ENCODE results near the gene KCNJ1. TPM values are rescaled to one million over a fixed set of nuclear protein-coding genes. Genes with fewer than 3 reads are reported as not detected.
A peak's percentile ranks its signal among the peaks of the same experiment; 100 is the strongest.

The KCNJ1 gene
- total RNA-seq, 1 donor from 2014 or later, result not detected

GRCh38 chr11:128900468-128900867, 33.4 kb upstream of the KCNJ1 start:
- Histone ChIP-seq H3K4me3 (no peak overlapping the region), H3K27ac (no peak overlapping the region), H3K36me3 (no peaks in the 10 kb centered on the region), H3K9me3 (no peaks in the 10 kb centered on the region), H3K27me3 (no peaks in the 10 kb centered on the region), H3K4me1 (peaks cover 0 to 8% of the 10 kb centered on the region in 2 donors)
- DNase-seq (ENCODE audit: low spot score in 2 of 2), result no peak
- intact Hi-C loops (cut with DNase I), result loop anchor here (10.0 kb wide), 1 partner anchor 374 kb away; no protein-coding TSS in a partner anchor
- no peak for TF ChIP-seq CTCF (IDR thresholded peaks at IDR 0.05)

DNA sequence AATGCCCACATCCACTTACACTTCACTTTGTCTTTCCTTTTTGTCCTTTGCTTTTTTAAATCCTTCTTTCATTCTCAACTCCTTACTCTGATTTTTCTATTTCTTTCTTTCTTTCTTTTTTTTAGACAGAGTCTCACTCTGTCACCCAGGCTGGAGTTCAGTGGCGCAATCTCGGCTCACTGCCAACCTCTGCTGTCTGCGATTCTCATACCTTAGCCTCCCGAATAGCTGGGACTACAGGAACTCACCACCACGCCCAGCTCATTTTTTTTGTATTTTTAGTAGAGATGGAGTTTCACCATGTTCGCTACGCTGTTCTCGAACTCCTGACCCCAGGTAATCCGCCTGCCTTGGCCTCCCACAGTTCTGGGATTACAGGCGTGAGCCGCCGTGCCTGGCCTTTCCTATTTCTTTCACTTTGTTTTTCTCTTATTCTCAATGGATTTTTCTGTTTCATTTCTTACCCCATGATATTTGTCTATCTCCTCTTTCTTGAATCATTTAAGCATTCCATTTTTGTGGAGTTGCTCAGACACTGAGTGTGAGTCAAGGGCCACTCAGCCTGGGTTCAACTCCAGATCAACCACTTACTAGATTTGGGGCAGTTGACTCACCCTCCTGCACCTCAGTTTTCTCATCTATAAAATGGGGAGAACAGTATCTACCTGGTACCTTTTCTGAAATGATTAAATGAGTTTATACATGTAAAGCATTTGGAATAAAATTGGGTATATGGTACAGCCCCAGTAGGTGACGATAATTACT, 31.7 kb upstream of the KCNJ1 start:
- TF ChIP-seq CTCF (IDR thresholded peaks at IDR 0.05), result no peak
- Histone ChIP-seq H3K27me3 (no peaks in the 10 kb centered on the region), H3K4me1 (peaks cover 3 to 8% of the 10 kb centered on the region in 2 donors), H3K36me3 (no peaks in the 10 kb centered on the region), H3K27ac (no peak overlapping the region), H3K4me3 (no peak overlapping the region), H3K9me3 (no peaks in the 10 kb centered on the region)
- intact Hi-C loops (cut with DNase I), result loop anchor here (10.0 kb wide), 2 partner anchors 246 to 374 kb away; no protein-coding TSS in a partner anchor
- no peak for DNase-seq (ENCODE audit: low spot score in 2 of 2)

- Histone ChIP-seq H3K4me3 (no peak overlapping the region), H3K27ac (no peak overlapping the region), H3K36me3 (no peaks in the 10 kb centered on the region), H3K27me3 (no peaks in the 10 kb centered on the region), H3K4me1 (peaks cover 3 to 8% of the 10 kb centered on the region in 2 donors), H3K9me3 (no peaks in the 10 kb centered on the region)
- intact Hi-C loops (cut with DNase I), result loop anchor here (10.0 kb wide), 2 partner anchors 247 to 373 kb away; no protein-coding TSS in a partner anchor
- no peak for DNase-seq (ENCODE audit: low spot score in 2 of 2)
- no peak for TF ChIP-seq CTCF (IDR thresholded peaks at IDR 0.05)
Observed at GRCh38 chr11:128897826-128898225, 30.7 kb upstream of the KCNJ1 start.

GRCh38 chr11:128896356-128896755, 29.3 kb upstream of the KCNJ1 start:
- Histone ChIP-seq H3K4me3 (no peak overlapping the region), H3K27ac (peak overlapping the region in 1 of 2 donors; percentile 2), H3K27me3 (no peaks in the 10 kb centered on the region), H3K4me1 (peaks cover 3 to 12% of the 10 kb centered on the region in 2 donors), H3K9me3 (no peaks in the 10 kb centered on the region), H3K36me3 (no peaks in the 10 kb centered on the region)
- no peak for TF ChIP-seq CTCF (IDR thresholded peaks at IDR 0.05)
- intact Hi-C loops (cut with DNase I), result loop anchor here (10.0 kb wide), 2 partner anchors 248 to 372 kb away; no protein-coding TSS in a partner anchor
- DNase-seq (ENCODE audit: low spot score in 2 of 2), result no peak

DNA sequence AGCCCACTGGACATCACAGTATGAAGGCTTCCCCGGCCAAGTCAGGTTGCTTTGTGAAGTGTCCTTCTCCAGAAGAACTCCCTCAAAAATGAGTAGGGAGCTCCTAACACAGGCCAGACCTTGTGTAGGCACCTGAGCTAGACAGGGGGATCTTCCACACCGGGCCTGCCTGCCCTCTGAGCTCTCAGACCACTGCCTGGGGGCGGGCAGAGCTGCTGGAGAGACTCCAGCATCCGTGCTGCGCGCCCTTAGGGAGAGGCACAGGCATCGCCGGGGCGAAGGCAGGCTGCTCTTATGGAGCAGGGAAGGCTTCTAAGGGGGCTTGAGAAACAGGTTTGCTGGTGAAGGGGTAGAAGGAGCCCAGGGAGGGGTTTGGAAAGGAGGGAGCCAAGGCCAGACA, 28.4 kb upstream of the KCNJ1 start:
- no peaks in the 10 kb centered on the region for H3K36me3 ChIP-seq
- H3K4me1 ChIP-seq, result peaks cover 5 to 12% of the 10 kb centered on the region in 2 donors
- H3K27me3 ChIP-seq, result no peaks in the 10 kb centered on the region
- intact Hi-C loops (cut with DNase I), result loop anchor here (10.0 kb wide), 2 partner anchors 249 to 371 kb away; no protein-coding TSS in a partner anchor
- no peak overlapping the region for H3K4me3 ChIP-seq
- no peak for DNase-seq (ENCODE audit: low spot score in 2 of 2)
- no peak overlapping the region for H3K27ac ChIP-seq
- no peak for TF ChIP-seq CTCF (IDR thresholded peaks at IDR 0.05)
- H3K9me3 ChIP-seq, result no peaks in the 10 kb centered on the region
